ENCODE results near the gene TBX2. TPM values are rescaled to one million over a fixed set of nuclear protein-coding genes. Genes with fewer than 3 reads are reported as not detected.
A peak's percentile ranks its signal among the peaks of the same experiment; 100 is the strongest.
"Not testable (repeated sequence)": the region's sequence is repeated elsewhere in the genome, so short reads cannot be mapped to it uniquely, and the experiment has no call there.

Gene TBX2
- total RNA-seq, result 42.4 TPM

- ATAC-seq (peak; percentile 78), DNase-seq (ENCODE audit: low spot score) (peak; percentile 93)
- intact Hi-C loops (cut with DNase I), result loop anchor here (10.0 kb wide), 3 partner anchors 385 to 685 kb away; no protein-coding TSS in a partner anchor
Measured at GRCh38 chr17:61399131-61400065, at the start of gene TBX2. Gene TBX2 (plus strand): TSS chr17:61399843. CDS start chr17:61400177, 334 bp downstream.

- no peak for DNase-seq (ENCODE audit: low spot score)
- intact Hi-C loops (cut with DNase I), result no loop called here
- ATAC-seq, result no peak
Measured at GRCh38 chr17:61351745-61352407, 47.8 kb upstream of the TBX2 start.

- intact Hi-C loops (cut with DNase I), result no loop called here
- DNase-seq (ENCODE audit: low spot score) (no peak), ATAC-seq (no peak)
Measured at GRCh38 chr17:61352408-61352770, 47.3 kb upstream of the TBX2 start.

- intact Hi-C loops (cut with DNase I), result no loop called here
- ATAC-seq, result no peak
- no peak for DNase-seq (ENCODE audit: low spot score)
Measured at GRCh38 chr17:61352781-61353491, 46.7 kb upstream of the TBX2 start.

GRCh38 chr17:61353615-61354014 lies 46.0 kb upstream of the TBX2 start:
- DNase-seq (ENCODE audit: low spot score), result no peak
- ATAC-seq, result no peak
- intact Hi-C loops (cut with DNase I), result no loop called here

- DNase-seq (ENCODE audit: low spot score) (no peak), ATAC-seq (no peak)
- intact Hi-C loops (cut with DNase I), result no loop called here
Measured at GRCh38 chr17:61354895-61355874, 44.5 kb upstream of the TBX2 start.

- intact Hi-C loops (cut with DNase I); DNase-seq (ENCODE audit: low spot score): not testable (repeated sequence)
Measured at GRCh38 chr17:61357061-61357460, 42.6 kb upstream of the TBX2 start.

GRCh38 chr17:61359513-61359912 lies 40.1 kb upstream of the TBX2 start:
- ATAC-seq; DNase-seq (ENCODE audit: low spot score); intact Hi-C loops (cut with DNase I): not testable (repeated sequence)

More at GRCh38 chr17:61357061-61357460, 42.6 kb upstream of the TBX2 start:
- not testable (repeated sequence) for ATAC-seq

- DNase-seq (ENCODE audit: low spot score) (no peak), ATAC-seq (no peak)
- intact Hi-C loops (cut with DNase I), result no loop called here
Measured at GRCh38 chr17:61360318-61360943, 39.2 kb upstream of the TBX2 start.

GRCh38 chr17:61361084-61361483 lies 38.6 kb upstream of the TBX2 start:
- no peak for DNase-seq (ENCODE audit: low spot score)
- ATAC-seq, result no peak
- intact Hi-C loops (cut with DNase I), result no loop called here

GRCh38 chr17:61362396-61362795 lies 37.2 kb upstream of the TBX2 start:
- no peak for ATAC-seq
- DNase-seq (ENCODE audit: low spot score), result no peak
- intact Hi-C loops (cut with DNase I), result no loop called here

- intact Hi-C loops (cut with DNase I), result no loop called here
- no peak for ATAC-seq
- no peak for DNase-seq (ENCODE audit: low spot score)
Measured at GRCh38 chr17:61362852-61363600, 36.6 kb upstream of the TBX2 start.

- ATAC-seq, result no peak
- intact Hi-C loops (cut with DNase I), result no loop called here
- no peak for DNase-seq (ENCODE audit: low spot score)
Measured at GRCh38 chr17:61363601-61364462, 35.8 kb upstream of the TBX2 start.

GRCh38 chr17:61364463-61364846 lies 35.2 kb upstream of the TBX2 start:
- DNase-seq (ENCODE audit: low spot score), result no peak
- ATAC-seq, result no peak
- intact Hi-C loops (cut with DNase I), result no loop called here

- no peak for DNase-seq (ENCODE audit: low spot score)
- no peak for ATAC-seq
- intact Hi-C loops (cut with DNase I), result no loop called here
Measured at GRCh38 chr17:61366076-61366714, 33.4 kb upstream of the TBX2 start.

Data from sciatic nerve (tissue), 2 donors.